Fibroblast of lung (primary cell): ENCODE data around the gene PABPC1L. TPM values are rescaled to one million over a fixed set of nuclear protein-coding genes. Genes with fewer than 3 reads are reported as not detected.

ENCODE experiments used
- DNase-seq, 2 donors: peaks; one replicate each; pipeline versions ENCODE4 v3.0.0 to v3.0.0-alpha.2; 2010; ENCODE audit warnings: low read depth in 2 of 2
- H2AFZ ChIP-seq: 2 replicates; pipeline ENCODE4 v1.5.1; 2012; ENCODE audit warnings: low read length, control low read depth, inconsistent platforms
- H3K27ac ChIP-seq: 2 replicates; pipeline ENCODE4 v1.5.1; 2011; ENCODE audit warnings: low read length, control low read depth; ENCODE audit not compliant: insufficient read depth
- H3K27me3 ChIP-seq: 2 replicates; pipeline ENCODE4 v1.5.1; 2011; ENCODE audit warnings: mild to moderate bottlenecking, low read length; ENCODE audit not compliant: control insufficient read depth, insufficient read depth
- H3K36me3 ChIP-seq: 2 replicates; pipeline ENCODE4 v1.5.1; 2011; ENCODE audit warnings: low read length; ENCODE audit not compliant: control insufficient read depth, insufficient read depth
- H3K4me1 ChIP-seq: 2 replicates; pipeline ENCODE4 v1.5.1; 2011; ENCODE audit warnings: low read length; ENCODE audit not compliant: control insufficient read depth, insufficient read depth; ENCODE audit errors: extremely low read depth
- H3K4me2 ChIP-seq: 2 replicates; pipeline ENCODE4 v1.5.1; 2011; ENCODE audit warnings: low read length, control low read depth; ENCODE audit not compliant: insufficient read depth; ENCODE audit errors: extremely low read depth
- H3K4me3 ChIP-seq, 4 experiments: fragments of 200-600 bp in 1 of 4; sonication (generic) in 1 of 4; replicated peaks in 1 of 4; 2 replicates each; pipeline ENCODE4 v1.5.1; 2011 to 2016; ENCODE audit warnings: low read length in 4 of 4, low read depth in 3 of 4, mild to moderate bottlenecking in 3 of 4, control low read depth in 2 of 4, inconsistent platforms in 1 of 4, mixed read lengths in 1 of 4; ENCODE audit not compliant: insufficient read depth in 1 of 4; ENCODE audit errors: control extremely low read depth in 1 of 4
- H3K79me2 ChIP-seq: 2 replicates; pipeline ENCODE4 v1.5.1; 2012; ENCODE audit warnings: mild to moderate bottlenecking, low read length, inconsistent platforms; ENCODE audit not compliant: control insufficient read depth, insufficient read depth
- H3K9ac ChIP-seq: 2 replicates; pipeline ENCODE4 v1.5.1; 2011; ENCODE audit warnings: mild to moderate bottlenecking, low read length, control low read depth; ENCODE audit not compliant: insufficient read depth
- H3K9me3 ChIP-seq: 2 replicates; pipeline ENCODE4 v1.5.1; 2012; ENCODE audit warnings: low read depth, low read length; ENCODE audit not compliant: control insufficient read depth, insufficient read depth
- H4K20me1 ChIP-seq: 2 replicates; pipeline ENCODE4 v1.5.1; 2011; ENCODE audit warnings: low read length; ENCODE audit not compliant: control insufficient read depth, insufficient read depth; ENCODE audit errors: extremely low read depth
- CTCF ChIP-seq, 2 donors: IDR thresholded peaks in 1 of 2; conservative IDR thresholded peaks in 1 of 2; 1 replicate in 1 of 2; 2 replicates in 1 of 2; pipeline ENCODE4 v1.5.1; 2011 to 2012; ENCODE audit warnings: low read length in 2 of 2, control low read depth in 1 of 2, inconsistent platforms in 1 of 2, low read depth in 1 of 2, mild to moderate bottlenecking in 1 of 2
- EZH2 ChIP-seq: IDR thresholded peaks from 2 replicates; pipeline ENCODE4 v1.5.1; 2012; ENCODE audit warnings: low read length, control low read depth, mild to moderate bottlenecking; ENCODE audit errors: missing control alignments
- polyA plus RNA-seq, 2 donors: library from polyadenylated mRNA; depleted of rRNA in 1 of 2; stranded (reverse) in 1 of 2; unstranded in 1 of 2; fragments of >200 nt; gene quantifications; 2 replicates each; pipeline ENCODE4 v1.2.1, GENCODE V29; 2011 to 2012; ENCODE audit warnings: missing spikeins in 1 of 2
- total RNA-seq: library from RNA; depleted of rRNA; stranded (reverse); fragments of >200 nt; gene quantifications from 2 replicates; pipeline ENCODE4 v1.2.1, GENCODE V29; 2014

PABPC1L gene
- total and polyA plus RNA-seq, 2 donors (not counting 1 experiment from before 2014, with no cell fraction given) = 11.6 to 11.9 TPM

GRCh38 chr20:44981736-44982406, 72.0 kb downstream of the PABPC1L start:
- no peaks in the 10 kb centered on the region for H3K27me3 ChIP-seq
- peaks cover 2% of the 10 kb centered on the region for H3K4me1 ChIP-seq
- H3K79me2 ChIP-seq = no peaks in the 10 kb centered on the region
- no peak for DNase-seq
- H4K20me1 ChIP-seq = no peaks in the 10 kb centered on the region
- no peak for TF ChIP-seq CTCF (conservative IDR thresholded peaks at IDR 0.05 in 1 of 2, IDR thresholded peaks at IDR 0.05 in 1 of 2; ENCODE audit: low read depth in 1 of 2, low read length in 2 of 2)
- no peak for TF ChIP-seq EZH2
- no peak overlapping the region for H3K4me2 ChIP-seq
- peaks cover 4% of the 10 kb centered on the region for H3K36me3 ChIP-seq
- H3K27ac ChIP-seq = no peak overlapping the region
- no peaks in the 10 kb centered on the region for H3K9me3 ChIP-seq
- no peak overlapping the region for H3K9ac ChIP-seq
- no peak overlapping the region for H3K4me3 ChIP-seq
- no peak overlapping the region for H2AFZ ChIP-seq

- no peaks in the 10 kb centered on the region for H3K9me3 ChIP-seq
- H3K27ac ChIP-seq = no peak overlapping the region
- peaks cover 6% of the 10 kb centered on the region for H3K36me3 ChIP-seq
- H3K4me1 ChIP-seq = peaks cover 2% of the 10 kb centered on the region
- no peaks in the 10 kb centered on the region for H3K27me3 ChIP-seq
- TF ChIP-seq CTCF (conservative IDR thresholded peaks at IDR 0.05 in 1 of 2, IDR thresholded peaks at IDR 0.05 in 1 of 2; ENCODE audit: low read depth in 1 of 2, low read length in 2 of 2) (no peak), EZH2 (no peak)
- no peaks in the 10 kb centered on the region for H3K79me2 ChIP-seq
- no peaks in the 10 kb centered on the region for H4K20me1 ChIP-seq
- no peak for DNase-seq
- no peak overlapping the region for H3K4me2 ChIP-seq
- no peak overlapping the region for H2AFZ ChIP-seq
- H3K4me3 ChIP-seq = no peak overlapping the region
- H3K9ac ChIP-seq = no peak overlapping the region
These were observed 73.3 kb downstream of the PABPC1L start for GRCh38 chr20:44983093-44983674.

- Histone ChIP-seq H3K9ac (no peak overlapping the region), H3K79me2 (no peaks in the 10 kb centered on the region), H4K20me1 (no peaks in the 10 kb centered on the region), H3K9me3 (no peaks in the 10 kb centered on the region), H3K4me3 (no peak overlapping the region), H3K4me1 (no peaks in the 10 kb centered on the region), H3K4me2 (no peak overlapping the region), H2AFZ (no peak overlapping the region), H3K36me3 (peaks cover 2% of the 10 kb centered on the region), H3K27ac (no peak overlapping the region), H3K27me3 (no peaks in the 10 kb centered on the region)
- no peak for TF ChIP-seq EZH2
- no peak for TF ChIP-seq CTCF (conservative IDR thresholded peaks at IDR 0.05 in 1 of 2, IDR thresholded peaks at IDR 0.05 in 1 of 2; ENCODE audit: low read depth in 1 of 2, low read length in 2 of 2)
- no peak for DNase-seq
These were observed 78.8 kb downstream of the PABPC1L start for GRCh38 chr20:44988631-44989171.
